Activated naive CD4-positive, alpha-beta T cell treated with Interleukin-2 at 50 U/mL for 16 hours (primary cell): ENCODE data around the gene CD33.
"Not testable (repeated sequence)": the region's sequence is repeated elsewhere in the genome, so short reads cannot be mapped to it uniquely, and the experiment has no call there.

ENCODE experiments used
- DNase-seq: peaks from one replicate; pipeline ENCODE4 v3.0.0-alpha.2; 2020

The CD33 gene

DNA sequence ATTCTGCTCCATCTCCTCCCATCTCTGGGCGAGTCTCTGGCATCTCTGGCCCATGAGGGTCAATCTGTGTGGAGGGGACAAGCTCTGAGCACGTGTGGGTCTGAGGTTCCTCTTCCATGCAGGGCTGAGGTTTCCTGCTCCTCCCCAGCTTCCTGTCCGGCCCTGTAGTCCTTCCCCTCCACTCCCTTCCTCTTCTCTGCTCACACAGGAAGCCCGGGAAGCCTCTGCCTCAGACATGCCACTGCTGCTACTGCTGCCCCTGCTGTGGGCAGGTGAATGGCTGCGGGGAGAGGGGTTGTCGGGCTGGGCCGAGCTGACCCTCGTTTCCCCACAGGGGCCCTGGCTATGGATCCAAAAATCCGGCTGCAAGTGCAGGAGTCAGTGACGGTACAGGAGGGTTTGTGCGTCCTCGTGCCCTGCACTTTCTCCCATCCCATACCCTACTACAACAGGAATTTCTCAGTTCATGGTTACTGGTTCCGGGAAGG, 14.0 kb upstream of the CD33 start:
- DNase-seq, result not testable (repeated sequence)

- no peak for DNase-seq
Measured at GRCh38 chr19:51211833-51212232, 13.0 kb upstream of the CD33 start.

- no peak for DNase-seq
Measured at GRCh38 chr19:51219307-51219706, 5.6 kb upstream of the CD33 start.

DNA sequence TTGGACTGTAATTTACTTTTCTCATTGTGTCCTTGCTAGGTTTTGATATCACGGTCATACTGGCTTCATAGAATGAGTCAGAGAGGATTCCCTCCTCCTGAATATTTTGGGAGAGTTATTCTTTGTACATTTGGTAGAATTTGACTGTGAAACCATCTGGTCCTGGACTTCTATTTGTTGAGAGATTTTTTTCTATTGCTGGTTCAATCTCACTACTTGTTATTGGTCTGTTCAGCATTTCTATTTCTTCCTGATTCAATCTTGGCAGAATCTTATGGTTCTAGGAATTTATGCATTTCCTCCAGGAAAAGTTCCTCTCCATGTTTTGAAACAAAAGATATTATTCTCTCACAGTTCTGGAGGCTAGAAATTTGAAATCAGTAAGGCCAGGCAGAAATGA, 4.9 kb upstream of the CD33 start:
- no peak for DNase-seq

DNA sequence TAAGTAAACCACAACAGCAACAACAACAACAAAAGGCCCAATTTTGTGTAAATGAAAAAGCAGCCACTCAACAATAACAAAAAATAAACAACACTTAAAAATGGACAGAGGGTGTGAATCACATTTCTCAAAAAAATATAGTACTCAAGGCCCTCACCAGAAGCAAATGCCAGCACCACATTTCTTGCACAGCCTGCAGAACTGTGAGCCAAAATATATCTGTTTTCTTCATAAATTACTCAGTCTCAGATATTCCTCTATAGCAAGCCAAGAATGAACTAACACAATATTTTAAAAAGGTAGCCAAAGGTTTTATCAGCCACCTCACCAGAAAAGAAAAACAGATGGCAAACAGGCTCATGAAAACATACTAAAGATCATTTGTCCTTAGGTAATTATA, 3.9 kb upstream of the CD33 start:
- DNase-seq, result no peak

- no peak for DNase-seq
Measured at GRCh38 chr19:51224163-51224641, 678 bp upstream of the CD33 start.

DNA sequence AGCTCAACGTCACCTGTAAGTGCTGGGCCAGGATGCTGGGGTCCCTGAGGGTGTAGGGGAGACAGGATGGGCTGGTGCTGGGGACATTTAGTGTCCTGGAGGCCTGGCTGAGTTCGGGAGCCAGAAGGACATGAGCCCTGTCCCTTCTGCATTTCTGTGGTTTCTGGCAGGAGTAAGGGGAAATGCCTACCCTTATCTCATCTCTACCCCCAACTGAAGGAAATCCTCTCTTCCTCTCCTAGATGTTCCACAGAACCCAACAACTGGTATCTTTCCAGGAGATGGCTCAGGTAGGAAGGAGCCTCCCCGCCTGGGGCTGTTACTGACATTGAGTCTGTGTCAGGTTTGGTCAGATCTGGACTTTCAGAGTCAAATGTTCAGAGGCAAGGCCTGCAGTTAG, 1.2 kb downstream of the CD33 start:
- no peak for DNase-seq

GRCh38 chr19:51227326-51227725, 2.4 kb downstream of the CD33 start:
- no peak for DNase-seq

DNA sequence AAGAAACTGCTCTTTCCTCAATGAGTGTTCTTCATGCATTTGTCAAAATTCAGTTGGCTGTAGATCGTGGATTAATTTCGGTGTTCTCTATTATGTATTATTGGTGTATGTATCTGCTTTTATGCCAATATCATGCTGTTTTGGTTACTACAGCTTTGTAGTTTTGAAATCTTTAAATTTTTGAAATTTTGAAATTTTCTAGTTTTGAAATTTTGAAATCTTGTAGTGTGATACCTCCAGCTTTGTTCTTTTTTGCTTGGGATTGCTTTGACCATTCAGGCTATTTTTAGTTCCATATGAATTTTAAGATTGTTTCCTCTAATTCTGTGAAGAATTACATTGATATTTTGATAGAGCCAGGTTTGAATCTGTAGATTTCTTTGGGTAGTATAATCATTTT, 3.1 kb downstream of the CD33 start:
- DNase-seq, result no peak

DNA sequence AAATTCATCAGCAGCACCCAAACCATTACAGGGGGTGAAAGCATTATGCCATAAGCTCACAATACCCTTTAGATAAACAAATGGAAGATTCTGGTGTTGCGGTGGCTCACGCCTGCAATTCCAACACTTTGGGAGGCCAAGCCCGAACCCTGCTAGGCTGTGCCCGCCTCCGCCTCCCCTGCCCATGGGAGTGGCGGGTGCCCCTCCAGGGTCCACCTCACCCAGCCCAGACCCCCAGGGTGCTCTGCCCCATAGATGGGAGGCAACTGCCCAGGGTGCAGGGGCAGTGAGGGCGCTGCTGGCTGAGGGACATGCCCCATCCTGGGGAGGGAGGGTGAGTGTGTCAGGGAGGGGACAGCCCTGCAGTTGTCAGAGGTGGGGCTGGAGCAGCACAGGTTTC, 16.0 kb downstream of the CD33 start:
- no peak for DNase-seq

- no peak for DNase-seq
Measured at GRCh38 chr19:51242881-51243630, 18.2 kb downstream of the CD33 start.

- DNase-seq, result no peak
Measured at GRCh38 chr19:51246164-51246552, 21.3 kb downstream of the CD33 start.

DNA sequence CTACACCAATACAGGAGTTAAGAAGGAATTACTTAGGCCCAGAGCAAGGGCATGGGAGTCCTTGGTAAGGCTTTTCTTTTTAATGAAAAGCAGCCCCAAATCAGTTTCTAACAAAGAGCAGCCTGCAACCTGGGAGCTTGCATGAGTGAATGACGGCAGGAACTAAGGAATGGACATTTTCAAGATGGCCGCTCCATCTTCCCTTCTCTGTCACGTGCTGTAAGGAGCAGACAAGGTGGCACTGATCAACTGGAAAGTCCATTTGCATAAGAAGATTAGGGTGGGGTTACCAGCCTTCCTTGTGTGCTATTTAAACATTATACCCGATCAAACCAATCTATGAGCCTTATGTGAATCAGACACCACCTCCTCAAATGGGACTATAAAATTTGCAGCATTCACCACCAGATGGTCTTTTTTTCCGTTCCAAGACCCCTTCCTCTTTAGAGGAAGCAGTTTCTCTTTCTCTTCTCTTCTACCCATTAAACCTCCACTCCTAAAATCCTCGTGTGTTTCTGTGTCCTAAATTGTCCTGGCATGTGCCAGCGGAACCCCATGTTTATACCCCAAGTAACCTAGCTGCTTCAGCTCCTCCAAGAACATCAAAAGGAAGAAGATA, 23.2 kb downstream of the CD33 start:
- no peak for DNase-seq

- DNase-seq, result no peak
Measured at GRCh38 chr19:51250786-51251467, 26.0 kb downstream of the CD33 start, which contains the start of gene SIGLECL1. SIGLECL1 (plus strand) TSS chr19:51251080; CDS start chr19:51264073, 12,993 bp downstream.

DNA sequence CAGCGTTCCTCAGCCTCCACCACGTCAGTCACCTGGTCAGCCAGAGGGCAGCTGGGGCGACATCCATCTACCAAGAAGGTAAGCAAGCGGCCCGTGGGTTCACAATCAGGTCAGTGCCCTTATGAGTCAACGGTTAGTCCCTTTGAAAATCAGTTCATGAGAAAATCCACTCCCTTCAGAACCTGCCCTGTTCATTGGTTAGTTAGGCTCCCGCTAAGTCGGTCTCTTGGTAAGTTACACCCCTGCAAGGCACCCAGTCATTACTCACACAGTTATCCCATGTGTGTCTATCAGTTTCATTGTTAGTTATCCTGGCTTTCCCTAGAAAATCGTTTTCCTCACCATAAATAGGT, 26.6 kb downstream of the CD33 start:
- no peak for DNase-seq

DNA sequence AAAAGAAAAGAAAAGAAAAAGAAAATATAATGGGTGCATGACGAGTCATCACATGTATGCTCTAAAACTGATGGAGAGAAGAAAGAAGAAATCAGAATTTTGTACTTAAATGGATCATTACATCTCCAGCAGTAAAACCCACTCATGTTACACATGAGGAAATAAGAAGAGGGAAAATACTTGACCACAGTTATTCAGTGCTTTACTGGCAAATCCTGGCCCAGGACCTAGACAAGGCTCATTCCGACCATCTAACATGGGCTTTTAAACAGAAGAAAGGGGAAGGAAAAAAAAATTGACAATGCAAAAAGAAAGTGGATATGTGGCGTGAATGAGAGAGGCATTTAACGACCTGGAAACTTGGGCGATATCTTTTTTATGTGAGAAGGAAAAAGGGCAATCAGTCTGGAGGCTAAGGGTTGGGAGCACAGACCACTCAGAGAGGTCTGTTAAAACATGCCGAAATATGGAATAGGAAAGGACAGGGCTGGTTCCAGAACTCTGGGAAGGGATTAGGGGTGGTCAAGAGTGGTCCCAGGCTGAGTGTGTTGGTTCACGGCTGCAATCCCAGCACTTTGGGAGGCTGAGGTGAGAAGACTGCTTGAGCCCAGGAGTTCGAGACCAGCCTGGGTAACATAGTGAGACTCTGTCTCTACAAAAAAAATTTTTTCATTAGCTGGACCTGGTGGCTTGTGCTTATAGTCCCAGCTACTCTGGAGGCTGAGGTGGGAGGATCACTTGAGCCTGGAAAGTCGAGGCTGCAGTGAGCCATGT, 27.6 kb downstream of the CD33 start:
- DNase-seq, result no peak

DNA sequence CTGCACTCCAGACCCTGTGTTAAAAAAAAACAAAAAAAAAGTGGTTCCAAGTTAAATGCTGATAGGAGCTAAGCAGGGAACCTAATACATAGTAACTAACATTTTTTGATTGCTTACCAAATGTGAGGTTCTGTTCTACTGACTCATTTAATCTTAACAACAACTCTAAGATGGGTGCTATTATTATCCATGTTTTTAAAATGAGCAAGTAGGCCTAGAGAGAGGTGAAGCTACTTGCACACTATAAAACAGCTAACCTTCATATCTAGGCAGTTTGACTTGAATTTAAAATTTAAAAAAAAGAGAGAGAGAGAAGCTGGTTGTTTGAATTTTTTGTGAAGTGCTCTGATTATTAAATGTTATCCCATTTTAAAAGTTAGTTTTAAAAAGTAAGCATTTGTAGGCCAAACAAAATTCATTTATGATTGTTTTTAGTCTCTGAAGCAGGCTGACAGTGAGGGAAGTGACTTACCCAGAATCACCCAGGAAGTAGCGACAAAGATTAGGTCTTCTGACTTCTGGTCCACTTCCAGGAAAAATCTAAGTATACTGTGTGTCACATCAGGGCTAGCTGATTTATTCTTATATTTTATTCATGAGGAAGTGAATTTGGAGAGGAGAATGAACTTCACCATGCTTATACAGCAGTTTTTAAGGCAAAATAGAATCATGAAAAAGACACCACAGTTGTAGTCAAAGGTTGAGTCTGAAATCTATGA, 28.4 kb downstream of the CD33 start:
- DNase-seq, result no peak

DNA sequence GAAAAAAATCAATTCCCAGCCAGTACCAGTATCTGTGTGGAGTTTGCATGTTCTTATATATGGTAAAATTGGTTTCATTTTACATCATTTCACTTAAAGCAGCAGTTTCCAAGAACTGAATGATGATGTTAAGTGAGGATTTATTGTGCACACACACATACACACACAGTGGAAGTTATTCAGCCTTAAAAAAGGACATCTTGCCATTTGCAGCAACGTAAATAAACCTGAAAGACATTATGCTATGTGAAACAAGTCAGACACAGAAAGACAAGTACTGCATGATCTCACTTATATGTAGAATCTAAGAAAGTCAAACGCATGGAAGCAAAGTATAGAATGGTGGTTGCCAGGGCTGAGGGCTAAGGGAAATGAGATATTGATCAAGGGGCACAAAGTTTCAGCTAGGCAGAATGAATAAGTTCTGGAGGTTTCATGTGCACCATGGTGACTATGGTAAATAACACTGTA, 31.3 kb downstream of the CD33 start:
- DNase-seq, result no peak

- DNase-seq, result no peak
Measured at GRCh38 chr19:51257471-51257870, 32.6 kb downstream of the CD33 start.

DNA sequence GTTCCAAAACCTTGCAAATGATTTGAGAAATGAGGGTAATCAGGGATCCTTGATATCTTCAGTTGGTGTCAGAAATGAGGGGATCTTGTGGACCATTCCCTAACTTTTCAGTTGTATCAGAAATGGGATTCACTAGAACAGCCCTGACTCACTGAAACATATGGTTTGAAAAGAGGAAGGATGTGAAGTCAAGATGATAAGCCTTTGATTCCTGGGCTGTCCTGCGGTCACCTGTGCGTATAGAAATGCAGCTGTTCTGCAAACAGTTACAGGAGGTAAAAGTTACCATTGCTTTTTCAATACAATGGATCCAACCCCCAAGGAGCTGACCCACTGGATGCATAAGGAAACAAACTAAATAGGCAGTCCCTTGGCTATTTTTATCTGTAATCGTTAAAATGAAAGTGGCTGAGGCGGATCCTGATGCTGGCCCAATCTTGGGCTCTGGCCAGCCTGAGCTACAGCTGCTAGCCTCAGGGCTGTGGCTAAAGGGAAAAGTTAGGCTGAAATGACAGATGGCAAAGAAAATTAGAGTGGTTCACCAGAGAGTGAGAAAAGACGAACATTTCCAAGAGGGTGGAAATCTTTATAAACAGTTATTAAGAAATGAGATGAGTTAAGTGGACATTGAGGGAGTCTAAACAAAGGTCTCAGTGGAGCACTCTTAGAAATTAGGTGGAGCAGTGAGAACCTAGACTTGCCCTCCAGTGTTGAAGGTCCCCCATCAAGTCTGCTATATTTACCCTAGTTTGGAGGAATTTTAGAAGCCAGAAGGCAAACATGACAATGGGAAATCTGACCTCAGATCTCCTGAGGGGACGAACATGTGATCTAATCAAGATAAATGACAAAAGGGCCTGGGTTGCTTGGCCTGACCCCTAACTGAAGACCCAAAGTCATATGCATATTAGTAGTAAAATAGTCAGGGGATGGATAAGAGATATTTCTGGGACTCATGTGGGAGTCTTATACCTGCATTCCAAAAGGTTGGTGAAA, 33.6 kb downstream of the CD33 start:
- no peak for DNase-seq
